CD14-positive monocyte (primary cell): ENCODE data around the gene IMMP2L. TPM values are rescaled to one million over a fixed set of nuclear protein-coding genes. Genes with fewer than 3 reads are reported as not detected.

Source experiments
- DNase-seq, 3 donors: peaks; one replicate each; pipeline ENCODE4 v3.0.0-alpha.2; 2011 to 2022
- H2AFZ ChIP-seq: 2 replicates; pipeline ENCODE4 v1.6.0; 2012; ENCODE audit warnings: mild to moderate bottlenecking, low read depth, low read length, inconsistent platforms; ENCODE audit not compliant: insufficient read depth, poor library complexity, severe bottlenecking
- H3K27ac ChIP-seq, 2 donors: 1 replicate in 1 of 2; 2 replicates in 1 of 2; pipeline ENCODE4 v1.5.1; 2012 to 2013; ENCODE audit warnings: low read length in 2 of 2, control low read depth in 1 of 2, inconsistent platforms in 1 of 2, low read depth in 1 of 2, mild to moderate bottlenecking in 1 of 2
- H3K27me3 ChIP-seq, 2 donors: one replicate each; pipeline versions ENCODE4 v1.6.0 to v1.6.1; 2011 to 2013; ENCODE audit warnings: low read length in 2 of 2; ENCODE audit not compliant: control insufficient read depth in 2 of 2, insufficient read depth in 2 of 2
- H3K36me3 ChIP-seq, 2 donors: replicated peaks in 1 of 2; 1 replicate in 1 of 2; 2 replicates in 1 of 2; pipeline versions ENCODE4 v1.5.1 to v1.6.1; 2012 to 2013; ENCODE audit warnings: low read length in 2 of 2, control low read depth in 1 of 2, inconsistent platforms in 1 of 2, mild to moderate bottlenecking in 1 of 2; ENCODE audit not compliant: insufficient read depth in 2 of 2, control insufficient read depth in 1 of 2
- H3K4me1 ChIP-seq, 2 donors: 1 replicate in 1 of 2; 2 replicates in 1 of 2; pipeline versions ENCODE4 v1.5.1 to v1.6.1; 2012 to 2013; ENCODE audit warnings: low read length in 2 of 2, control low read depth in 1 of 2, inconsistent platforms in 1 of 2, mild to moderate bottlenecking in 1 of 2, moderate library complexity in 1 of 2; ENCODE audit not compliant: insufficient read depth in 2 of 2, control insufficient read depth in 1 of 2
- H3K4me2 ChIP-seq: replicated peaks from 2 replicates; pipeline ENCODE3; 2012; ENCODE audit warnings: low read length, moderate library complexity, mild to moderate bottlenecking; ENCODE audit not compliant: poor library complexity, severe bottlenecking; ENCODE audit errors: extremely low read depth
- H3K4me3 ChIP-seq, 3 experiments: fragments of 200-600 bp in 1 of 3; sonication (generic) in 1 of 3; replicated peaks in 1 of 3; 1 replicate in 2 of 3; 2 replicates in 1 of 3; pipeline ENCODE4 v1.5.1; 2011 to 2013; ENCODE audit warnings: low read length in 3 of 3, mild to moderate bottlenecking in 3 of 3, control low read depth in 2 of 3, low read depth in 2 of 3, inconsistent platforms in 1 of 3, moderate library complexity in 1 of 3
- H3K79me2 ChIP-seq: 2 replicates; pipeline ENCODE4 v1.6.0; 2012; ENCODE audit warnings: mild to moderate bottlenecking, control low read depth, inconsistent platforms, low read length, moderate library complexity; ENCODE audit not compliant: insufficient read depth
- H3K9ac ChIP-seq: 2 replicates; pipeline ENCODE4 v1.6.0; 2017; ENCODE audit warnings: low read length, mild to moderate bottlenecking; ENCODE audit not compliant: insufficient read depth, poor library complexity, severe bottlenecking
- H3K9me3 ChIP-seq, 2 donors: replicated peaks in 1 of 2; 1 replicate in 1 of 2; 2 replicates in 1 of 2; pipeline versions ENCODE4 v1.5.1 to v1.6.1; 2012 to 2013; ENCODE audit warnings: low read length in 2 of 2, control low read depth in 1 of 2; ENCODE audit not compliant: control insufficient read depth in 1 of 2, insufficient read depth in 1 of 2
- H4K20me1 ChIP-seq: 2 replicates; pipeline ENCODE4 v1.6.0; 2012; ENCODE audit warnings: mild to moderate bottlenecking, low read length, control low read depth, moderate library complexity; ENCODE audit not compliant: insufficient read depth
- H3K27ac Mint-ChIP-seq, 7 donors: one replicate each; pipeline ENCODE4 v1.8.0; 2020; ENCODE audit warnings: mild to moderate bottlenecking in 7 of 7, mixed read lengths in 7 of 7, moderate library complexity in 6 of 7, inconsistent platforms in 2 of 7
- H3K27me3 Mint-ChIP-seq, 3 donors: one replicate each; pipeline ENCODE4 v1.8.0; 2021 to 2022; ENCODE audit warnings: low read depth in 3 of 3, mild to moderate bottlenecking in 3 of 3, mixed read lengths in 3 of 3, moderate library complexity in 3 of 3, inconsistent platforms in 1 of 3
- H3K36me3 Mint-ChIP-seq, 2 donors: one replicate each; pipeline ENCODE4 v1.8.0; 2020; ENCODE audit warnings: mixed read lengths in 2 of 2, inconsistent platforms in 1 of 2, mild to moderate bottlenecking in 1 of 2
- H3K4me1 Mint-ChIP-seq: one replicate; pipeline ENCODE4 v1.8.0; 2020; ENCODE audit warnings: mild to moderate bottlenecking, mixed read lengths
- H3K4me3 Mint-ChIP-seq, 2 donors: one replicate each; pipeline ENCODE4 v1.8.0; 2020; ENCODE audit warnings: mild to moderate bottlenecking in 2 of 2, mixed read lengths in 2 of 2, moderate library complexity in 1 of 2
- H3K9me3 Mint-ChIP-seq, 7 donors: one replicate each; pipeline ENCODE4 v1.8.0; 2020 to 2022; ENCODE audit warnings: mixed read lengths in 7 of 7, mild to moderate bottlenecking in 6 of 7, moderate library complexity in 6 of 7, inconsistent platforms in 2 of 7
- WGBS: methylation state at CpG from one replicate; pipeline ENCODE4 v1.1.5; 2013; ENCODE audit warnings: missing lambda C conversion rate; ENCODE audit not compliant: insufficient coverage; 5-methylcytosine and 5-hydroxymethylcytosine counted together
- intact Hi-C, 2 donors: fragments of 100-400 bp; cut with micrococcal nuclease; formaldehyde crosslinking; loops; one replicate each; pipeline versions ENCODE4 v1.15.0 to v1.15.1; 2023
- polyA plus RNA-seq, 3 donors: library from polyadenylated mRNA; depleted of rRNA in 1 of 3; unstranded in 2 of 3; stranded (reverse) in 1 of 3; fragments of 300-500 nt in 2 of 3; fragments of >200 nt in 1 of 3; fragmentation: Illumina TruSeq in 2 of 3; gene quantifications; 1 replicate in 2 of 3; 2 replicates in 1 of 3; pipeline ENCODE4 v1.2.3, GENCODE V29; 2012 to 2021
- TF ChIP-seq, protein P1 (sequence below): fragments of 200-600 bp; IDR thresholded peaks from one replicate; pipeline ENCODE4 v1.8.0; 2022; ENCODE audit warnings: antibody characterized with exemption, mild to moderate bottlenecking

IMMP2L gene
- polyA plus RNA-seq, 3 donors = 1.9 to 6.4 (median 6.2) TPM

DNA sequence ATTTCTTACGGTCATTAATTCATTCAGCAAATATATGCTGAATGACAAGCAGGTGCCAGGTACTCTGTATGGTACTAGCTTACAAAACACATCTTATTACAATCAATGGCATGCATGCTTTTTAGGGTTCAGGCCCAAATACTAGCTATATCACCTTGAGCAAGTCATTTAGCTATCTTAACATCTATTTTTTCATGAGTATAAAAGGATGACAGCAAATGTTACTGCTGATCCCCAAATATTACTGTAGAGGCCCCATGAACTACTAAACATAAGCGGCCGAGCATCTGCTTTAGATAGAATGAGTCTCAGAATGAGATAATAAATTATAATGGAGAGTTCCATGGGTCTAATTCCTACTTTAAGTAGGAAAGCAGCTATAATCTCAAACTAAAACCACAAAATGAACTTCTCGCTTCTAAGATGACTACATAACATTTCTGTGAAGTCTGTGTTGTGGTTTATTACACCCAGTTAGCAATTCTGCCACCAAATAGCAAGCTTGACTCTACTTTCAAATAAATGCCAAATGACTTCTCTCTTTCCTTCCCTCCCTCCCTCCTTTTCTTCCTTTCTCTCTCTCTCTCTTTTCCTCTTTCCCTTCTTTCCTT, 585.1 kb downstream of the IMMP2L start:
- H3K9me3 Mint-ChIP-seq = peaks cover 0 to 6% (median 0%) of the 10 kb centered on the region in 7 donors
- peak overlapping the region in 1 of 7 donors; percentile 30 for H3K27ac Mint-ChIP-seq
- intact Hi-C loops = no loop called here
- no peaks in the 10 kb centered on the region for H3K4me1 Mint-ChIP-seq
- no peak for DNase-seq
- Histone ChIP-seq H3K27ac (no peak overlapping the region), H4K20me1 (no peaks in the 10 kb centered on the region), H3K27me3 (no peaks in the 10 kb centered on the region), H3K9ac (no peak overlapping the region), H3K9me3 (no peaks in the 10 kb centered on the region), H2AFZ (no peak overlapping the region), H3K4me2 (no peak overlapping the region), H3K79me2 (no peaks in the 10 kb centered on the region), H3K36me3 (no peaks in the 10 kb centered on the region), H3K4me1 (no peaks in the 10 kb centered on the region), H3K4me3 (no peak overlapping the region)
- no peaks in the 10 kb centered on the region for H3K36me3 Mint-ChIP-seq
- TF ChIP-seq, protein P1, sequence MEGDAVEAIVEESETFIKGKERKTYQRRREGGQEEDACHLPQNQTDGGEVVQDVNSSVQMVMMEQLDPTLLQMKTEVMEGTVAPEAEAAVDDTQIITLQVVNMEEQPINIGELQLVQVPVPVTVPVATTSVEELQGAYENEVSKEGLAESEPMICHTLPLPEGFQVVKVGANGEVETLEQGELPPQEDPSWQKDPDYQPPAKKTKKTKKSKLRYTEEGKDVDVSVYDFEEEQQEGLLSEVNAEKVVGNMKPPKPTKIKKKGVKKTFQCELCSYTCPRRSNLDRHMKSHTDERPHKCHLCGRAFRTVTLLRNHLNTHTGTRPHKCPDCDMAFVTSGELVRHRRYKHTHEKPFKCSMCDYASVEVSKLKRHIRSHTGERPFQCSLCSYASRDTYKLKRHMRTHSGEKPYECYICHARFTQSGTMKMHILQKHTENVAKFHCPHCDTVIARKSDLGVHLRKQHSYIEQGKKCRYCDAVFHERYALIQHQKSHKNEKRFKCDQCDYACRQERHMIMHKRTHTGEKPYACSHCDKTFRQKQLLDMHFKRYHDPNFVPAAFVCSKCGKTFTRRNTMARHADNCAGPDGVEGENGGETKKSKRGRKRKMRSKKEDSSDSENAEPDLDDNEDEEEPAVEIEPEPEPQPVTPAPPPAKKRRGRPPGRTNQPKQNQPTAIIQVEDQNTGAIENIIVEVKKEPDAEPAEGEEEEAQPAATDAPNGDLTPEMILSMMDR = no peak
- no CpG with 5 or more reads among the region's 4 CpGs for WGBS
- H3K4me3 Mint-ChIP-seq = no peak overlapping the region
- H3K27me3 Mint-ChIP-seq = no peaks in the 10 kb centered on the region

DNA sequence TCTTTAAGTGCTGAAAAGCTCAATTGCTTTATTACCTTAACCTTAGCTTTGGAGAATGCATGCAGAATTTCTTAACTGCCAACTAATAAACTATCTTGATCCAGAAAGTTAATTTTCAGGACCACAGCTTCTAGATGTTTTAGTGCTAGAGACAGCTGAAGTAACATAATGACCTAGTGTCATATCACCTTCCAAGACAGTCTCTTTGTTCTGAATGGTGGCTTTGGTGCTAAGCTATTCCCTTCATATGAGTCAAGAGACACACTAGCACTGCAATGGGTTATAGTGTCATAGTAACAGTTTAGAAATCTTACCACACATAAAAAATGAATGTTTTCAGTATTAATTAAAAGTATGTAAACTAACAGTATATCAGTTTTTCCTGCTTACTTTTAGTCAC, 586.8 kb downstream of the IMMP2L start:
- no peak overlapping the region for H3K4me3 ChIP-seq
- no peaks in the 10 kb centered on the region for H3K36me3 ChIP-seq
- H3K4me1 ChIP-seq = no peaks in the 10 kb centered on the region
- H3K4me2 ChIP-seq = no peak overlapping the region
- no peaks in the 10 kb centered on the region for H3K4me1 Mint-ChIP-seq
- H3K9me3 Mint-ChIP-seq = peaks cover 0 to 4% (median 0%) of the 10 kb centered on the region in 7 donors
- H3K36me3 Mint-ChIP-seq = no peaks in the 10 kb centered on the region
- no peak overlapping the region for H3K9ac ChIP-seq
- H3K79me2 ChIP-seq = no peaks in the 10 kb centered on the region
- H3K27me3 Mint-ChIP-seq = no peaks in the 10 kb centered on the region
- H2AFZ ChIP-seq = no peak overlapping the region
- TF ChIP-seq, protein P1 = no peak
- no peak for DNase-seq
- no peaks in the 10 kb centered on the region for H3K27me3 ChIP-seq
- no peaks in the 10 kb centered on the region for H3K9me3 ChIP-seq
- no peak overlapping the region for H3K27ac Mint-ChIP-seq
- no peak overlapping the region for H3K27ac ChIP-seq
- H3K4me3 Mint-ChIP-seq = no peak overlapping the region
- H4K20me1 ChIP-seq = no peaks in the 10 kb centered on the region
- intact Hi-C loops = no loop called here
